Left ventricle myocardium inferior (tissue), 1 donor: Measurements from ENCODE around the gene CTNNA1. TPM values are rescaled to one million over a fixed set of nuclear protein-coding genes. Genes with fewer than 3 reads are reported as not detected.
"Not testable (repeated sequence)": the region's sequence is repeated elsewhere in the genome, so short reads cannot be mapped to it uniquely, and the experiment has no call there.

Experiments
- DNase-seq: peaks from one replicate; pipeline ENCODE4 v3.0.0-alpha.2; 2020
- H3K27ac ChIP-seq: fragments of 200-600 bp; replicated peaks from 2 replicates; pipeline ENCODE4 v1.8.0; 2021
- H3K27me3 ChIP-seq: fragments of 200-600 bp; 2 replicates; pipeline ENCODE4 v1.8.0; 2021; ENCODE audit warnings: low read depth
- H3K36me3 ChIP-seq: fragments of 200-600 bp; 2 replicates; pipeline ENCODE4 v1.8.0; 2021
- H3K4me1 ChIP-seq: fragments of 200-600 bp; 2 replicates; pipeline ENCODE4 v1.8.0; 2021
- H3K4me3 ChIP-seq: fragments of 200-600 bp; 2 replicates; pipeline ENCODE4 v1.8.0; 2021; ENCODE audit warnings: mild to moderate bottlenecking, moderate library complexity
- H3K9me3 ChIP-seq: fragments of 200-600 bp; replicated peaks from 2 replicates; pipeline ENCODE4 v1.8.0; 2021
- CTCF ChIP-seq: fragments of 200-600 bp; IDR thresholded peaks from 2 replicates; pipeline ENCODE4 v1.8.0; 2021; ENCODE audit warnings: antibody characterized with exemption, mild to moderate bottlenecking, borderline replicate concordance
- intact Hi-C: fragments of 100-400 bp; cut with micrococcal nuclease; formaldehyde crosslinking; loops from one replicate; pipeline ENCODE4 v1.11.0; 2022
- total RNA-seq: library from RNA; stranded (reverse); fragmentation: NEBNext Ultra II Directional; extraction: Animal tissue kit (Norgen Biotek cat#: 25700); gene quantifications from one replicate; pipeline ENCODE4 v1.2.1, GENCODE V29; 2021
- donor health status: DM: no; HTN: yes; CAD: no; lungs with severe emphysema.

Gene CTNNA1
- total RNA-seq, 1 donor from 2014 or later, result 341 TPM

- intact Hi-C loops, result no loop called here
- Histone ChIP-seq H3K4me3 (no peak overlapping the region), H3K4me1 (peaks cover 46% of the 10 kb centered on the region), H3K27me3 (no peaks in the 10 kb centered on the region), H3K36me3 (peaks cover 27% of the 10 kb centered on the region), H3K9me3 (no peaks in the 10 kb centered on the region), H3K27ac (peak overlapping the region; percentile 36)
- TF ChIP-seq CTCF, result no peak
- no peak for DNase-seq
These were observed 158.2 kb downstream of the CTNNA1 start for GRCh38 chr5:138911441-138911840.

GRCh38 chr5:138912093-138912492, 158.9 kb downstream of the CTNNA1 start:
- Histone ChIP-seq H3K4me3 (no peak overlapping the region), H3K27me3 (no peaks in the 10 kb centered on the region), H3K4me1 (peaks cover 46% of the 10 kb centered on the region), H3K27ac (peak overlapping the region; percentile 36), H3K36me3 (peaks cover 21% of the 10 kb centered on the region), H3K9me3 (no peaks in the 10 kb centered on the region)
- intact Hi-C loops, result no loop called here
- DNase-seq, result no peak
- no peak for TF ChIP-seq CTCF

DNA sequence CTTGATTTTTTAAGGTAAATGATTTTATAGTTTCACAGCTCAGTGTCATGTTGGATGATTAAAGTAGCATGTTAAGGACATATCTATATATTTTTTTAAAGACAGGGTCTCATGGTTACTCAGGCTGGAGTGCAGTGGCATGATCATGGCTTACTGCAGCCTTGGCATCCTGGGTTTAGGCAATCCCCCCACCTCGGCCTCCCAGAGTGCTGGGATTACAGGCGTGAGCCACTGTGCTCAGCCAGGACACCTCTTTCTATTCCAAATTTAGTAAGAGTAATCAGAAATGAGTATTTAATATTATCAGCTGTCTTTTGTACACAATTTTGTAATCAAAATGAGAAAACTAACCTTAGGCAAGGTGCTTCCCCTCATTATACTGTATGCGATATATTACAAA, 160.5 kb downstream of the CTNNA1 start:
- Histone ChIP-seq H3K4me3 (no peak overlapping the region), H3K4me1 (peaks cover 50% of the 10 kb centered on the region), H3K27ac (peak overlapping the region; percentile 78), H3K36me3 (peaks cover 18% of the 10 kb centered on the region), H3K9me3 (no peaks in the 10 kb centered on the region), H3K27me3 (no peaks in the 10 kb centered on the region)
- no peak for DNase-seq
- no peak for TF ChIP-seq CTCF
- intact Hi-C loops, result no loop called here

- intact Hi-C loops, result no loop called here
- H3K36me3 ChIP-seq, result peaks cover 17% of the 10 kb centered on the region
- TF ChIP-seq CTCF, result no peak
- no peak for DNase-seq
- no peaks in the 10 kb centered on the region for H3K9me3 ChIP-seq
- H3K4me3 ChIP-seq, result no peak overlapping the region
- no peaks in the 10 kb centered on the region for H3K27me3 ChIP-seq
- H3K27ac ChIP-seq, result peak overlapping the region; percentile 78
- peaks cover 53% of the 10 kb centered on the region for H3K4me1 ChIP-seq
These were observed 161.1 kb downstream of the CTNNA1 start for GRCh38 chr5:138914338-138914737.

- Histone ChIP-seq H3K27me3 (no peaks in the 10 kb centered on the region), H3K9me3 (no peaks in the 10 kb centered on the region), H3K36me3 (peaks cover 21% of the 10 kb centered on the region), H3K4me3 (no peak overlapping the region), H3K27ac (peak overlapping the region; percentile 0), H3K4me1 (peaks cover 43% of the 10 kb centered on the region)
- TF ChIP-seq CTCF, result no peak
- DNase-seq, result no peak
- intact Hi-C loops, result no loop called here
These were observed 165.5 kb downstream of the CTNNA1 start for GRCh38 chr5:138918686-138919085.

DNA sequence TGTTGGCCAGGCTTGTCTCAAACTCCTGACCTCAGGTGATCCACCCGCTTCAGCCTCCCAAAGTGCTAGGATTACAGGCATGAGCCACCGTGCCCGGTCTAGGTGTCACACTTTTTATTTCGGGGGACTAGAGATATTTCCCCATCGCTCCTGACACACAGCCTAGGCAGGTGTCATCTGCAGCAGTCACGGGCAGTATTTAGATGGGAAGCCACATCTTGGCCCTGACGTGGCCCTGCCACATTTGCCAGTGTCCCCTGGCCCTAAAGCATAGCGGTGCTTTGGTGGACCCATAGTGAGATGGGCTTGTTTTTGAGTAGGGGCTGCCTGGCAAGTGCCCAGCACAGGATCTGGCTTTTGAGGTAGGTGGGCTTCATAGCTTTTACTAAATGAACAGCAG, 167.0 kb downstream of the CTNNA1 start:
- no peak for TF ChIP-seq CTCF
- H3K4me3 ChIP-seq, result no peak overlapping the region
- no peaks in the 10 kb centered on the region for H3K9me3 ChIP-seq
- H3K27me3 ChIP-seq, result no peaks in the 10 kb centered on the region
- H3K4me1 ChIP-seq, result peaks cover 32% of the 10 kb centered on the region
- peaks cover 32% of the 10 kb centered on the region for H3K36me3 ChIP-seq
- no peak overlapping the region for H3K27ac ChIP-seq
- intact Hi-C loops, result no loop called here
- DNase-seq, result no peak

DNA sequence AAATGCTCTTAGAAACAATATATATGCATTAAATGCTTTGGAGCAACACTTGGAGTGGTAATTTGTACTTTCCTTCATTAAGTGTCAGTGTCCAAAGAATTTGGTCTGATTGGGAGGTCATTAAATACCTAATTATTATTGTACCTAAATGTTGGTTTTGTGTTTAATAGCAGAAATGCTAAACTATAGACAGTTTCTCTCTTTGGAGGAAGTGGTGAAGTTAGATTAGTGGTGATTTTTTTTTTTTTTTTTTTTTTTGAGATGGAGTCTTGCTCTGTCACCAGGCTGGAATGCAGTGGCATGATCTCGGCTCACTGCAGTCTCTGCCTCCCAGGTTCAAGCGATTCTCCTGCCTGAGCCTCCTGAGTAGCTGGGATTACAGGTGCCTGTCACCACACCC, 168.1 kb downstream of the CTNNA1 start:
- H3K4me3 ChIP-seq, H3K9me3 ChIP-seq, intact Hi-C loops, H3K27ac ChIP-seq, H3K27me3 ChIP-seq, DNase-seq: not testable (repeated sequence)
- H3K36me3 ChIP-seq, result peaks cover 44% of the 10 kb centered on the region
- peaks cover 32% of the 10 kb centered on the region for H3K4me1 ChIP-seq
